Astrocyte (in vitro differentiated cells and primary cell): ENCODE measurements around the gene TMEM81.

Experiments used
- CTCF ChIP-seq: IDR thresholded peaks from 2 replicates; pipeline ENCODE4 v1.5.1; 2011; ENCODE audit warnings: low read depth, mild to moderate bottlenecking, inconsistent platforms, low read length, moderate library complexity; ENCODE audit not compliant: insufficient read depth
- EZH2 ChIP-seq: IDR thresholded peaks from 2 replicates; pipeline ENCODE4 v1.6.1; 2012; ENCODE audit warnings: mild to moderate bottlenecking, low read length, inconsistent platforms; ENCODE audit not compliant: insufficient read depth

GRCh38 chr1:205047764-205048231 lies 36.5 kb downstream of the TMEM81 start:
- no peak for TF ChIP-seq EZH2
- TF ChIP-seq CTCF, result no peak
